Measurements from ENCODE around the gene ENOSF1. TPM values are rescaled to one million over a fixed set of nuclear protein-coding genes. Genes with fewer than 3 reads are reported as not detected.
"Not testable (repeated sequence)": the region's sequence is repeated elsewhere in the genome, so short reads cannot be mapped to it uniquely, and the experiment has no call there.

Gene ENOSF1, protein sequence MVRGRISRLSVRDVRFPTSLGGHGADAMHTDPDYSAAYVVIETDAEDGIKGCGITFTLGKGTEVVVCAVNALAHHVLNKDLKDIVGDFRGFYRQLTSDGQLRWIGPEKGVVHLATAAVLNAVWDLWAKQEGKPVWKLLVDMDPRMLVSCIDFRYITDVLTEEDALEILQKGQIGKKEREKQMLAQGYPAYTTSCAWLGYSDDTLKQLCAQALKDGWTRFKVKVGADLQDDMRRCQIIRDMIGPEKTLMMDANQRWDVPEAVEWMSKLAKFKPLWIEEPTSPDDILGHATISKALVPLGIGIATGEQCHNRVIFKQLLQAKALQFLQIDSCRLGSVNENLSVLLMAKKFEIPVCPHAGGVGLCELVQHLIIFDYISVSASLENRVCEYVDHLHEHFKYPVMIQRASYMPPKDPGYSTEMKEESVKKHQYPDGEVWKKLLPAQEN
- 82.7 TPM for polyA plus RNA-seq (2012; ENCODE audit: insufficient read depth, insufficient read length)

DNA sequence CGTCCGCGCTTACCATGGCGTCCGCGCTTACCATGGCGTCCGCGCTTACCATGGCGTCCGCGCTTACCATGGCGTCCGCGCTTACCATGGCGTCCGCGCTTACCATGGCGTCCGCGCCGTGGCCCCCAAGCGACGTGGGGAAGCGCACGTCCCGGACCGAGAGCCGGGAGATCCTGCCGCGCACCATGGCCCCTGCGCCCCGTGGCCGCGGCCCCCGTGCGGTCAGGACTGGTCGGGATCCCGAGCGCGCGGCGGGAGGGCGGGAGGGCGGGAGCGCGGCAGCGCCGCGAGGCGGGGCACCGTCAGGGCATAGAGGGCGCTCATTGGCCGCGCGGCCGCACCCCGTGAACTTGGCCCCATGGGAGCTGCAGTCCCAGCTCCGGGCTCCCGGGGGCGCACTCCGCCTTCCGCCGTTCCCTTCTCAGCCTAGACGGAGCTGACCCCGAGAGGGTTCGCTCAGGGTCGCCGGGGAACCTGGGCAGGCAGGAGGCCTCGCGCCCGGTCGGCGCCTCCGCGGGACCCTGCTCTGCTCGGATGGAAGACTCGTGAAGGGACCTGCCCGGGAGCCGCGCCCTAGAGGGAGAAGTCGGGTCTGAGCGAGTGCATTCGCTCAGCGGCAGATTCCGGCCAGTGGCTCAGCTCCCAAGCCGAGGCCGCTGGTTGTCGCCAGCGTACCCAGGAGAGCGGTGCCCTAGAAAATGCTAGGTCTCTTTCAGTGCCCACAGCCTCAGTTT, at the start of gene ENOSF1:
Gene ENOSF1, minus strand, starts transcription at position 230 of the 734 bp plus-strand sequence. Its CDS starts 43 bp downstream, at position 187.
- DNase-seq (ENCODE audit: low read depth, low spot score): peak; percentile 81

DNA sequence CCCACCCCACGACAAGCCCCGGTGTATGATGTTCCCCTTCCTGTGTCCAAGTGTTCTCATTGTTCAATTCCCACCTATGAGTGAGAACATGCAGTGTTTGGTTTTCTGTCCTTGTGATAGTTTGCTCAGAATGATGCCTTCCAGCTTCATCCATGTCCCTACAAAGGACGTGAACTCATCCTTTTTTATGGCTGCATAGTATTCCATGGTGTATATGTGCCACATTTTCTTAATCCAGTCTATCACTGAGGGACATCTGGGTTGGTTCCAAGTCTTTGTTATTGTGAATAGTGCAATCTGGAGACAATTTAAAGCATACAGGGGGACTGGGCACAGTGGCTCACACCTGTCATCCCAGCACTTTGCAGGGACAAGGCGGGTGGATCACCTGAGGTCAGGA, 47.4 kb upstream of the ENOSF1 start:
- not testable (repeated sequence) for DNase-seq (ENCODE audit: low read depth, low spot score); H3K4me3 ChIP-seq (ENCODE audit: low read length)

More for the DNA sequence above, at the start of gene ENOSF1:
- peak within 1 kb of the TSS; percentile 83 for H3K4me3 ChIP-seq (ENCODE audit: low read length)

DNA sequence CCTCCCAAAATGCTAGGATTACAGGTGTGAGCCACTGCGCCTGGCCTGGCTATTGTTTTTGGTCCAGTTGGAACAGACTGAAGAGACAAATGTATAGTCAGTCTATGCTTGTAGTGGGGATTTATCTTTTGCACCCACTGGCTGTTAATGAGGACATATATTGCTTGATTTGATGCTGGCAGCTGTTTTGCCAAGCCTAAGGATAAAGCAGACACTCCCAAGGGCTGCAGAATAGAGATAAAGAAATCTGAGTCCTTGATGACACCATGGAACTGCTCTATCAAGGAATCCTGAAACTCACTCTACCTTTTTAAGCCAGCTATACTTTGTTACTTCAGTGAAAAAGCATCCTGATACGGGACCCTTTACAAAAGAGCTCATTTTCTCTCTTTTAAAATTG, 43.1 kb upstream of the ENOSF1 start:
- no peak overlapping the region for H3K4me3 ChIP-seq (ENCODE audit: low read length)
- no peak for DNase-seq (ENCODE audit: low read depth, low spot score)

DNA sequence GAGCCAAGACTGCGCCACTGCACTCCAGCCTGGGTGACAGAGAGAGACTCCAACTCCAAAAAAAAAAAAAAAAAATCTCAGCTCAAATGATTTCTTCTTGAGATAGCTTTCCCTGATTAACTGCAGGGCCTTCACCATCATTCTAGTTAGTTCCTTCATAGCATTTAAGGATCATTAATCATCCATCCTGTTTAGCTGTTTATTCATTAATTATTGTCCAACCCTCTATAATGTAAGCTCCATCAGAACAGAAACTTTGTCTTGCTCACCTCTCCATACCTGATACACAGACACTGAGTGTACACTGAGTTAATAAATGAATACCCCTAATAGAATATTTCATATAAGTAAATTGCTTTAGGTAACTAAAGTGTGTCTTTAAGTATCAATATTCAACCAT, 42.2 kb upstream of the ENOSF1 start:
- no peak for DNase-seq (ENCODE audit: low read depth, low spot score)
- no peak overlapping the region for H3K4me3 ChIP-seq (ENCODE audit: low read length)

DNA sequence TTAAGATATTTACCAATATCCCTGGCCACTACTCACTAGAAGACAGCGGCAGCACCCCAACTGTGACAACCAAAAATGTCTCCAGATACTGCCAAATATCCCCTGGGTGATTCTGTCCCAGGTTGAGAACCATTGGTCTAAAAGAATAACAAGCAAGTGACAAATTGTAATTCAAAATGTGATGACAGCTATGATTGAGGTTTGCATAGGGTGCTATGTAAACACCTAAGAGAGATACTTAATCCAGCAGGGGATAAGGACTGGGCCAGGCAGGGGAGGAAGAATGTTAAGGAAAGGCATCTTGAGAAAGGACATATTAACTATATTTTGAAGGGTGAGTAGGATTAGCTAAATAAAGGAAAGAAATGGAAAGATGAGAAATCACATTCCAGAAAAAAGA, 38.0 kb upstream of the ENOSF1 start:
- H3K4me3 ChIP-seq (ENCODE audit: low read length): no peak overlapping the region

DNA sequence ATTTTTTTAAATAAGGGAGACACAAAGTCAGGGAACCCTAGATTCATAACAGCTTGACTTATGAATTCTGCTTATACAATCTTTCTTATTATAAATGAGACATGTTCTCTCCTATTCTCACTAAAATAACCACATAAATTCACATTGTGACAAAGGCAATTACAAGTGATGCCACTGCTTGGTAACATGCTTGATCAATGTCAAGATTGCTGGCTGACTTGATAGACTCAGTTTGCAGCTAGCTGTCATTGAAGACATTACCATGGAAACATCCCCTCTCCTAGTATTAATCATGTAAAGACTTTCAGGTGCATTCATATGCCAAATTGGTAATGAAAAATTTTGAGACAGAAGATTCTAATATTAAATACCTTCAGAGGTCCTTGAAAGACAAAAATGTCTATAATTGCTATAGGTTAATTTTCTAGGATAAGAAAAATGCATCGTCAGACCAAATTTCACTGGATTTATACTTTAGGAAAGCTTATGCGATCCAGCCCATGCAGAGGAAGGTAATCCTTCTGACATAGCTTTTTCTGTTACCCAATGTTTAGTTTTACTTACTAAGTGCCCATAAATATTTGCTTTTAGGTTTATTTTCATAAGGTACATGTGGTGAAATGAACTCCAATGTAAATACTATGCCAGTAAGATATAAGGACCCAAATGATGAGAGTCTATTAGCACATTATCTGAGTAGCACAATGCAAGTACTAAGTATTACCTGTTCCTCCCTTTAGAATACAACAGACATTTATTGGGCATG, 32.6 kb upstream of the ENOSF1 start:
- no peak overlapping the region for H3K4me3 ChIP-seq (ENCODE audit: low read length)
- DNase-seq (ENCODE audit: low read depth, low spot score): no peak

More for the DNA sequence above, 38.0 kb upstream of the ENOSF1 start:
- no peak for DNase-seq (ENCODE audit: low read depth, low spot score)

DNA sequence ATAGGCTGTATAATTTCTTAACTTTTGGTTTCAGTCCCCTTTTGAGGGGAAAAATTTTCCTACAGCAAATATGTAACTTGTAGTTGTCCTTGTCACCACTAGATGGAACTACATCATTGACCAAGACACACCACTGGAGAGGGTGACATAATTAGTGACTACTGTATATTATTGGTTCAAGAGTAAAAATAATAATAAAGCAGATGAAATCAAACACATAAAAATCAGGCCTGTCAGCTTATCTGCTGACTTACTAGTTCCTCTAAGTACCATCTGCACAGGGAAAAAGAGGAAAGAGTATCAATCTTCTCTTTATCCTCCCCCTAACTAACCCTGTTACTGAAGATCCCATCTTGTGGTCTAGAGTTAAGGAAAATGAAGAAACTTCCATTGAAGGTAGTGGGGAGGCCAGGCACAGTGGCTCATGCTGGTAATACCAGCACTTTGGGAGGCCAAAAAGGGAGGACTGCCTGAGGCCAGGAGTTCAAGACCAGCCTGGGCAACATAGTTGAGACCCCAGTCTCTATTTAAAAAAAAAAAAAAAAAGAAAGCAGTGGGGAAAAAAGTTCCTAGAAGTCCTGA, 29.6 kb upstream of the ENOSF1 start:
- H3K4me3 ChIP-seq (ENCODE audit: low read length): no peak overlapping the region
- DNase-seq (ENCODE audit: low read depth, low spot score): peak; percentile 55

DNA sequence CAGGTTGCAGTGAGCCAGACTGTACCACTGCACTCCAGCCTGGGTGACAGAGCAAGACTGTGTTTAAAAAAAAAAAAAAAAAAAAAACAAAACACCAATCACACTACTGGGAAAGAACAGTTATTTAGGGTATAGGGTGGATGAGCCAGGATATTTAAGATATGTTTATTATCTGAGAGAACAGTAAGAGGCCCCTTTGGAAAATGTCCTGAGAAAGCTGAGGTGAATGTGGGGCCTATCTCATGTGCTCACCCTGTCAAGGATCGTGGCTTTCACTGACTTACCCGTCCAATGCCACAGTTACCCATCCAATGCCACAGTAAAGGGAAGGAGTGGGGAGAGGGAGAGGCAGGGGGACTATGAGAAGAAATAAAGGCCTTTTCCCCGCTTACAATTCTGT, 19.9 kb upstream of the ENOSF1 start:
- no peak overlapping the region for H3K4me3 ChIP-seq (ENCODE audit: low read length)
- DNase-seq (ENCODE audit: low read depth, low spot score): no peak

DNA sequence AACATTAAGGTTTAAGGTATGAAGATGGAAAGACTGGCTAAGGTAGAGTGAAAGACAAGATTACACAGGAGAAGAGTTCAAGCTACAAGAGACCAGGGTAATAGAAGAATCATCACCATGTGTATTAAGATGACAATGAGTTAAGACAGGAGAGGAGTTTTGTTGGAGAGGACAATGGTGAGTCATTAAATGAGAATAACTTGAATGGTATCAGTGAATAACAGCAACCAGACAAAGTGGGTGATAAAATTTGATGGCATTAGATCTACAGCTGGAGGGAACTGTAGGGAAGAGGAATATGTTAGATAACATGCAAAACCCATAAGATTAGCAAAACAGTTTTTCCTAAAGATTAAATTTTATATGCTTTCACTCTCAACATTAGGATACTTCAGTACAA, 18.8 kb upstream of the ENOSF1 start:
- DNase-seq (ENCODE audit: low read depth, low spot score): no peak
- H3K4me3 ChIP-seq (ENCODE audit: low read length): no peak overlapping the region

DNA sequence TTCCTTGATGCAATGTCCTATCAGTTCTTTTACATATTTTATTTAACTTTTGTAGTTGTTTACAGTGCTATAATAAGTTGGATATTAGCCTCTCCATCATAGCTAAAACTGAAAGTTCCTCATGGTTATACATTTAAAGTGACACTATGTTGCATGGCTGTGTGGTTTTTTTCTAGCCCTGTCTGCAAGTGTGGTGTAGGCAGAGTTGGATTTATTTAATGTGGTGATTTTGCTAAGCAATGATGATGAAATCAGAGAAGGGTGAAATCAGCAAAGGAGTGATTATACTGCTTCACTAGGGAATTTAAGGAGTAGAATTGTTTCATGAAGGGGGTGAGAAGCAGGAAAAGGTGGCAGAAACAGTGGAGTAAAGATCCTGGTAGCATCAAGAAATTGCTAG, 18.3 kb upstream of the ENOSF1 start:
- no peak overlapping the region for H3K4me3 ChIP-seq (ENCODE audit: low read length)
- DNase-seq (ENCODE audit: low read depth, low spot score): no peak

DNA sequence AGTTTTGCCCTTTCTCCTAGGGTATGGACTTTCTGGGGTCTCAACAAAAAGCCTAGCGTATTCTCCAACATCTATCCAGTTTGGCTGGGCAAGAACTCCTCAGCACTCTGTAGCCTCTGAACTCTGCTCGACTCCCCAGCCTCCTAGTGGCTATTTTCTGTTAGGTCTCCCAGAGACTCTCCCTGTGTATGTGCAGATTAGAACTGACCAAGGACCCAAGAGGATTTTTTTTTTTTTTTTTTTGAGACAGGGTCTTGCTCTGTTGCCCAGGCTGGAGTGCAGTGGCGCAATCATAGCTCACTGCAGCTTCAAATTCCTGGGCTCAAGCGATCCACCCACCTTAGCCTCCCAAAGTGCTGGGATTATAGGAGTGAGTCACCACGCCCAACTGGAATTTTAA, 17.7 kb upstream of the ENOSF1 start:
- H3K4me3 ChIP-seq (ENCODE audit: low read length): not testable (repeated sequence)
- peak; percentile 19 for DNase-seq (ENCODE audit: low read depth, low spot score)

DNA sequence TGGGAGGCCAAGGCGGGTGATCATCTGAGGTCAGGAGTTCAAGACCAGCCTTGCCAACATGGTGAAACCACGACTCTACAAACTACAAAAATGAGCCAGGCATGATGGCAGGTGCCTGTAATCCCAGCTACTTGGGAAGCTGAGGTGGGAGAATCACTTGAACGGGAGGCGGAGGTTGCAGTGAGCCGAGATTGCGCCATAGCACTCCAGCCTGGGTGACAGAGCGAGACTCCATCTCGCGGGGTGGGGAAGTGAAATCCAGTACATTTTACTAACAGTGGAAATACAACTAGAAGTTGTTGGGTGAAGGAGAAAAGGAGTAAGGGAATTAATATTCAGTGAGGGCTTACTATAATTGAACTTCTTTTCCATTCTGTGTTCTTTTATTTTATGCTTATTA, 13.2 kb upstream of the ENOSF1 start:
- no peak for DNase-seq (ENCODE audit: low read depth, low spot score)
- H3K4me3 ChIP-seq (ENCODE audit: low read length): no peak overlapping the region

DNA sequence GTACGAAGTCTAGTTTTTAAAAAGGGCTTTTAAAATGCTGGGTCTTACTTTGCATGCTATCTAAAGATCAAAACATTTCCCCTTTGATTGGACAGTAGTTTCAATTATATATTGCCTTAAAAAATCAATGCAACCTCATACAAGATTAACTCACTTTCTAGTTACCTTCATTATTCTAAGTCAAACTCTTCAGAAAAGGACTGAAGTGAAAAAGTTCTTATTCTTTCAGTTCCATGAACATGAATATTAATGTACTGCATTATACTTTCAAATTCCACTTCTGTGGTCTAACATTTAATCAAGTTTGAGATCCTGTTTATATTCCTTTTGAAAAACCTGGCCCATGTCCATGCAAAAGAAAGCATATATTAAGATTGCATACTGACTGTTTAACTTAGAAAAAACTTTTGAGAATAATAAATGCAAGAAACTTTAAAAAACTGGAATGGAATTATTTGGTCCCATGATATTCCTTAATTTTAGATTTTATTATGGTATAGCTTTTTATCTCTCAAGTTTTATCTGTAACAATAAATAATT, 11.2 kb upstream of the ENOSF1 start:
- no peak for DNase-seq (ENCODE audit: low read depth, low spot score)
- no peak overlapping the region for H3K4me3 ChIP-seq (ENCODE audit: low read length)

DNA sequence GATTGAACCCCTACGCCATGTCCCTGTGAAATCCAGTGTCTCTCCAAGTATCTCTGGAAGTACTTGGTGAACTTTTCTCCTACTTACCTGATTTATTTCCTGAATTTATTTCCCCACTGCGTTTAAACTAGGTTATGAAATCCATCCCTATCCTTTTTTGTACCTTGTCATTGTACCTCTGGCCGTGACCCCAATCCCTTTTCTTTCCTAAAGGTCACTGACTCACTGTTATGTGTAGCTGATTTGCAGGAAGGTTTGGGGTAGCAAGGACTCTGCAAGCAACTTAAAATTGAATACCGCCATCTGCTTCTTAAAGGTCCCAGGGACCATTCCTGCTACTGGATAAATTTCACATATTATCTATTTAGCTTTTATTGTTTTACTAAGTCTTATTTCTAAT, 4.6 kb upstream of the ENOSF1 start:
- no peak for DNase-seq (ENCODE audit: low read depth, low spot score)
- no peak overlapping the region for H3K4me3 ChIP-seq (ENCODE audit: low read length)

DNA sequence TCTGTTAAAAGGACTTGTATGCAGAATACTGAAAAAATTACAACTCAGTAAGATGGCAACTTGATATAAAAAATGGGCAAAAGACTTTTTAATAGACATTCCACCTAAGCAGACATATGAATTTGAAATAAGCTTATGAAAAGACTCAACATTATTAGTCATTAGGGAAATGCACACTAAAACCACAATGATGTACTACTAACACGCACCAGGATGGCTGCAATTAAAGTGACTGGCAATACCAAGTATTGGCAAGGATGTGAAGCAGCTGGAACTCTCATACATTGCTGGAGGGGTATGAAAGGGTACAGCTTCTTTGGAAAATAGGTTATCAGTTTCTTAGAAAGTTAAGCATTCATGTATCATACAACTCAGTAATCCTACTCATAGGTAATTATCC, 3.2 kb upstream of the ENOSF1 start:
- DNase-seq (ENCODE audit: low read depth, low spot score): no peak

DNA sequence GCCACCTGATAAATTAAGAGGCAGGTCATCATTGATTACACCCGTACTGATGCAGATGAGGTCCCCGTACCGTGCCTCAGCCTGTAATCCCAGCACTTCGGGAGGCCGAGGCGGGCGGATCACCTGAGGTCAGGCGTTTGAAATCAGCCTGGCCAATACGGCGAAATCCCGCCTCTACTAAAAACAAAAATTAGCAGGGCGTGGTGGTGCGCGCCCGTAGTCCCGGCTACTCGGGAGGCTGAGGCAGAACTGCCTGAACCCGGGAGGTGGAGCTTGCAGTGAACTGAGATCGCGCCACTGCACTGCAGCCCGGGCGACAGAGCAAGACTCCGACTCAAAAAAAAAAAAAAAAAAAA, 683 bp upstream of the ENOSF1 start:
- H3K4me3 ChIP-seq (ENCODE audit: low read length): no peak overlapping the region

More for the DNA sequence above, 3.2 kb upstream of the ENOSF1 start:
- no peak overlapping the region for H3K4me3 ChIP-seq (ENCODE audit: low read length)

DNA sequence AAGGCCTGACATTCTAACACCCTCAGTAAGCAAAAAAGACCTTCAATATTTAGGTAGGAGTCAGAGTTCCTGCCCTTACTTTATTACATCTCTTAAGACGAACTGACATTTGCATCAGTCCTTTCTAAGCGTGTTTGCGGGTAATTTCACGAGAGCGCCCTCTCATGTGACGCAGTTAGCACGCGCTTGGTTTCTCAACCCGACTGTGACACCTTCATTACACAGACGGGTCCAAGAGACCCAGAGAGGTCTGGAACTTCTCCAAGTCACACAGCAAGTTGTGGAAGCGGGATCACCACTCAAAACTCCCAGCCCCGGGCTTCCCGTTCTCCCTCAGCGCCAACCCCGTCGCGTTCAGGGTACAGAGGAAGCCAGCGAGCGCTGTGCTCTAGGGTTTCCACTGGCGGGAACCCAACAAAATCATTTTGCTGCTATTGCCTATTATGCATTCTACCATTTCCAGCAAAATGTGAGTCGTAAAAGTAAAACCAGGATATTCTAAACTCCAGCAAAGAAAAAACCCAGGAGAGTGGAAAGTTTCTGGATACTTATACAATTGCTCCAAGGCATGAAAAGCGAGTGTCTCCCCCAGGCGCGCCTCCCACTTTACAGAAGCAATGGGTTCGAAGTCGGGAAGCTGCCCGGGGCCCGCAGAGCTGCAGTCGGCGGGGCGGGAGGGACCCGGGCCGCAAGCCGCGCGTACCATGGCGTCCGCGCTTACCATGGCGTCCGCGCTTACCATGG, 601 bp downstream of the ENOSF1 start:
- peak overlapping the region; percentile 83 for H3K4me3 ChIP-seq (ENCODE audit: low read length)
- peak; percentile 85 for DNase-seq (ENCODE audit: low read depth, low spot score)

More for the DNA sequence above, 683 bp upstream of the ENOSF1 start:
- DNase-seq (ENCODE audit: low read depth, low spot score): no peak

DNA sequence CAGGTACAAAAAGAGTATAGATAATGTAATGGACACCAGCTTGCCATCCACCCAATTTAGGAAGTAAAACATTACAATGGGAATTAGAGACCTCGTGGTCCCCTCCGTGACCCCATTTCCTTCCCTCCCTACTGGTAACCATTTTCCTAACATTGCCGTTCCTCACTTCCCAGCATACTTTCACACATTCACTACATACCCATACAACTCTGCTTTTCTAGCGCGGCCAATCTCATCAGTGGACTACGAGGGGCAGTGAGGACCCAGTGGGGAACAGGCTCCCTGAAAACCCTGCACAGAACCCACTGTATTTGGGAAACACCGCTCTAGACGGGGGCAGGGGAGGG, 1.1 kb downstream of the ENOSF1 start:
- H3K4me3 ChIP-seq (ENCODE audit: low read length): peak overlapping the region; percentile 83
- no peak for DNase-seq (ENCODE audit: low read depth, low spot score)

Measured in Jurkat, Clone E6-1 (cell line).